DND-41 (cell line): ENCODE data around the gene ERV3-1.

Source experiments
- EZH2 ChIP-seq: IDR thresholded peaks from 3 replicates; pipeline ENCODE4 v1.6.1; 2012; ENCODE audit warnings: borderline replicate concordance, low read depth, mild to moderate bottlenecking, moderate library complexity, low read length, inconsistent platforms; ENCODE audit not compliant: severe bottlenecking
- TF ChIP-seq, protein P1 (sequence below): IDR thresholded peaks from 2 replicates; pipeline ENCODE4 v1.5.1; 2012; ENCODE audit warnings: borderline replicate concordance, low read length, moderate library complexity, mild to moderate bottlenecking; ENCODE audit not compliant: poor library complexity, severe bottlenecking; ENCODE audit errors: extremely low read depth

GRCh38 chr7:64946772-64947171, 59.7 kb downstream of the ERV3-1 start:
- TF ChIP-seq, protein P1, sequence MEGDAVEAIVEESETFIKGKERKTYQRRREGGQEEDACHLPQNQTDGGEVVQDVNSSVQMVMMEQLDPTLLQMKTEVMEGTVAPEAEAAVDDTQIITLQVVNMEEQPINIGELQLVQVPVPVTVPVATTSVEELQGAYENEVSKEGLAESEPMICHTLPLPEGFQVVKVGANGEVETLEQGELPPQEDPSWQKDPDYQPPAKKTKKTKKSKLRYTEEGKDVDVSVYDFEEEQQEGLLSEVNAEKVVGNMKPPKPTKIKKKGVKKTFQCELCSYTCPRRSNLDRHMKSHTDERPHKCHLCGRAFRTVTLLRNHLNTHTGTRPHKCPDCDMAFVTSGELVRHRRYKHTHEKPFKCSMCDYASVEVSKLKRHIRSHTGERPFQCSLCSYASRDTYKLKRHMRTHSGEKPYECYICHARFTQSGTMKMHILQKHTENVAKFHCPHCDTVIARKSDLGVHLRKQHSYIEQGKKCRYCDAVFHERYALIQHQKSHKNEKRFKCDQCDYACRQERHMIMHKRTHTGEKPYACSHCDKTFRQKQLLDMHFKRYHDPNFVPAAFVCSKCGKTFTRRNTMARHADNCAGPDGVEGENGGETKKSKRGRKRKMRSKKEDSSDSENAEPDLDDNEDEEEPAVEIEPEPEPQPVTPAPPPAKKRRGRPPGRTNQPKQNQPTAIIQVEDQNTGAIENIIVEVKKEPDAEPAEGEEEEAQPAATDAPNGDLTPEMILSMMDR, result peak; percentile 49
- TF ChIP-seq EZH2, result no peak
